A673 (cell line): ENCODE measurements around the gene CRACDL.

Source experiments
- EZH2 ChIP-seq: fragments of 200-600 bp; sonication (generic); IDR thresholded peaks from 2 replicates; pipeline ENCODE4 v1.6.1; 2017; ENCODE audit warnings: borderline replicate concordance, low read depth, mild to moderate bottlenecking, mixed read lengths, antibody characterized with exemption, low read length; ENCODE audit not compliant: poor library complexity, severe bottlenecking
- TF ChIP-seq, protein P1 (sequence below): fragments of 300-800, 200-600 bp; sonication (generic); conservative IDR thresholded peaks from 2 replicates; pipeline ENCODE4 v1.5.1; 2017; ENCODE audit warnings: low read depth, mild to moderate bottlenecking, antibody characterized with exemption, low read length, moderate library complexity, mixed read lengths

DNA sequence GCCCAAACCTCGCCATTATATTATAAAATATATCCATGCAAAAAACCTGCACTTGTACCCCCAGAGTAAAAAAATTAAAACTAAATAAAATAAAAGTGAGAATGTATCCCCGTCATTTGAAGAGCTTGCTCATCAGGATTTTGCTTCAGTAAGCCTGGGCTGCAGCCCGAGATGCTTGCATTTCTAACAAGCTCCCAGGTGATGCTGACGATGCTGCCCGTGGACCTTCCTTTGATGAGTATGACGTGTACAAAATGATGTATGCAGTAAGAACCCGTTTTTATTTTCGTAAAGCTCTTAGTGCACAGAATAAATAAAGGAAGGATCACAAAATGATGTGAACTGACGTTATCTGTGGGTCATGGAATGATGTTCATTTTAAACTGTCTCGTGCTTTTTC lies 63.5 kb downstream of the CRACDL start:
- TF ChIP-seq, protein P1, sequence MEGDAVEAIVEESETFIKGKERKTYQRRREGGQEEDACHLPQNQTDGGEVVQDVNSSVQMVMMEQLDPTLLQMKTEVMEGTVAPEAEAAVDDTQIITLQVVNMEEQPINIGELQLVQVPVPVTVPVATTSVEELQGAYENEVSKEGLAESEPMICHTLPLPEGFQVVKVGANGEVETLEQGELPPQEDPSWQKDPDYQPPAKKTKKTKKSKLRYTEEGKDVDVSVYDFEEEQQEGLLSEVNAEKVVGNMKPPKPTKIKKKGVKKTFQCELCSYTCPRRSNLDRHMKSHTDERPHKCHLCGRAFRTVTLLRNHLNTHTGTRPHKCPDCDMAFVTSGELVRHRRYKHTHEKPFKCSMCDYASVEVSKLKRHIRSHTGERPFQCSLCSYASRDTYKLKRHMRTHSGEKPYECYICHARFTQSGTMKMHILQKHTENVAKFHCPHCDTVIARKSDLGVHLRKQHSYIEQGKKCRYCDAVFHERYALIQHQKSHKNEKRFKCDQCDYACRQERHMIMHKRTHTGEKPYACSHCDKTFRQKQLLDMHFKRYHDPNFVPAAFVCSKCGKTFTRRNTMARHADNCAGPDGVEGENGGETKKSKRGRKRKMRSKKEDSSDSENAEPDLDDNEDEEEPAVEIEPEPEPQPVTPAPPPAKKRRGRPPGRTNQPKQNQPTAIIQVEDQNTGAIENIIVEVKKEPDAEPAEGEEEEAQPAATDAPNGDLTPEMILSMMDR, result no peak
- TF ChIP-seq EZH2, result no peak
